K562 (cell line): ENCODE measurements around the gene TCOF1. TPM values are rescaled to one million over a fixed set of nuclear protein-coding genes. Genes with fewer than 3 reads are reported as not detected.

Experiments used
- CBX1 ChIP-seq: sonication (generic); IDR thresholded peaks from 2 replicates; pipeline ENCODE4 v1.6.1; 2016; ENCODE audit warnings: antibody characterized with exemption, low read depth, mild to moderate bottlenecking
- DLX4 ChIP-seq: fragments of 250-450 bp; sonication (Bioruptor Pico); IDR thresholded peaks from 2 replicates; pipeline ENCODE4 v1.6.1; 2021; ENCODE audit warnings: mild to moderate bottlenecking
- E4F1 ChIP-seq: fragments of 250-450 bp; sonication (Bioruptor Pico); IDR thresholded peaks from 2 replicates; pipeline ENCODE4 v1.5.0; 2021; ENCODE audit warnings: mild to moderate bottlenecking, borderline replicate concordance
- ERF ChIP-seq: fragments of 450-650 bp; formaldehyde crosslinking; IDR thresholded peaks from 2 replicates; pipeline ENCODE4 v1.4.0; 2020; ENCODE audit warnings: mild to moderate bottlenecking, mixed read lengths
- HDAC2 ChIP-seq: fragments of 450-650 bp; IDR thresholded peaks from 2 replicates; pipeline ENCODE4 v1.6.1; 2016; ENCODE audit warnings: mild to moderate bottlenecking
- HEY1 ChIP-seq: fragments of 250-450 bp; sonication (Bioruptor Pico); IDR thresholded peaks from 2 replicates; pipeline ENCODE4 v1.5.0; 2020; ENCODE audit warnings: mild to moderate bottlenecking, moderate library complexity, borderline replicate concordance
- KAT2B ChIP-seq: IDR thresholded peaks from one replicate; pipeline ENCODE4 v1.6.1; 2012; ENCODE audit warnings: low read depth, mild to moderate bottlenecking, control low read depth, inconsistent platforms, low read length, moderate library complexity
- KHSRP ChIP-seq: fragments of 450-650 bp; IDR thresholded peaks from 2 replicates; pipeline ENCODE4 v1.6.1; 2017
- MCM3 ChIP-seq: fragments of 450-650 bp; IDR thresholded peaks from 2 replicates; pipeline ENCODE4 v1.6.1; 2016
- NFE2 ChIP-seq: IDR thresholded peaks from 2 replicates; pipeline ENCODE4 v1.6.1; 2014; ENCODE audit warnings: antibody characterized with exemption, low read depth
- POLR2AphosphoS2 ChIP-seq: IDR thresholded peaks from 2 replicates; pipeline ENCODE4 v1.6.1; 2012; ENCODE audit warnings: low read length, improper control_type of control experiment
- POLR2H ChIP-seq: IDR thresholded peaks from 2 replicates; pipeline ENCODE4 v1.6.1; 2016; ENCODE audit warnings: missing genetic modification characterization, low read depth, mild to moderate bottlenecking, control low read depth, missing compliant biosample characterization, moderate library complexity
- RNF2 ChIP-seq: sonication (generic); IDR thresholded peaks from 2 replicates; pipeline ENCODE4 v1.6.1; 2016
- SIN3A ChIP-seq, 2 experiments: fragments of 150-350 bp in 1 of 2; IDR thresholded peaks; 2 replicates each; pipeline ENCODE4 v1.6.1; 2011 to 2016; ENCODE audit warnings: borderline replicate concordance in 2 of 2, low read depth in 2 of 2, low read length in 2 of 2, mild to moderate bottlenecking in 2 of 2, moderate library complexity in 2 of 2; ENCODE audit not compliant: control insufficient read depth in 1 of 2
- STAT5B ChIP-seq: fragments of 250-450 bp; sonication (Bioruptor Pico); IDR thresholded peaks from 2 replicates; pipeline ENCODE4 v1.8.0; 2021; ENCODE audit warnings: mild to moderate bottlenecking, inconsistent platforms
- TGIF2 ChIP-seq: sonication (generic); formaldehyde crosslinking; IDR thresholded peaks from 2 replicates; pipeline ENCODE4 v1.8.1; 2022; ENCODE audit warnings: mild to moderate bottlenecking, missing genetic modification reagents, moderate library complexity
- ZBTB34 ChIP-seq: fragments of 250-450 bp; sonication (Bioruptor Pico); IDR thresholded peaks from 2 replicates; pipeline ENCODE4 v1.8.0; 2021; ENCODE audit warnings: mild to moderate bottlenecking, moderate library complexity
- ZNF175 ChIP-seq: fragments of 200-800 bp; sonication (Bioruptor generic); IDR thresholded peaks from 2 replicates; pipeline ENCODE4 v1.6.1; 2016; ENCODE audit warnings: low read depth, mild to moderate bottlenecking, missing genetic modification characterization, missing compliant biosample characterization
- ZNF217 ChIP-seq: sonication (generic); formaldehyde crosslinking; IDR thresholded peaks from 2 replicates; pipeline ENCODE4 v1.8.0; 2022; ENCODE audit warnings: mild to moderate bottlenecking, missing genetic modification reagents
- ZNF282 ChIP-seq: sonication (generic); formaldehyde crosslinking; IDR thresholded peaks from 2 replicates; pipeline ENCODE4 v1.8.1; 2023; ENCODE audit warnings: missing genetic modification reagents
- ZNF398 ChIP-seq: fragments of 250-450 bp; sonication (Bioruptor Pico); IDR thresholded peaks from 2 replicates; pipeline ENCODE4 v1.8.0; 2021; ENCODE audit warnings: moderate library complexity, mild to moderate bottlenecking, inconsistent platforms
- ZNF431 ChIP-seq: sonication (generic); formaldehyde crosslinking; IDR thresholded peaks from 2 replicates; pipeline ENCODE4 v1.8.0; 2022; ENCODE audit warnings: mild to moderate bottlenecking, missing genetic modification reagents
- ZNF785 ChIP-seq: fragments of 250-450 bp; sonication (Bioruptor Pico); IDR thresholded peaks from 2 replicates; pipeline ENCODE4 v1.4.0; 2020; ENCODE audit warnings: mild to moderate bottlenecking
- polyA plus RNA-seq, 8 experiments: library from polyadenylated mRNA; depleted of rRNA in 4 of 8; stranded (reverse) in 5 of 8; unstranded in 3 of 8; fragments of >200 nt; fragmentation: Nextera tagmentation in 2 of 8; fragmentation: Illumina TruSeq in 1 of 8; extraction: Ambion mirVana in 2 of 8; extraction: Trizol in 1 of 8; gene quantifications; 2 replicates each; pipeline versions ENCODE4 v1.2.1 to v1.2.3, GENCODE V29; 2011 to 2014; ENCODE audit warnings: inconsistent platforms in 1 of 8, missing spikeins in 1 of 8
- total RNA-seq, 7 experiments: library from RNA; depleted of rRNA in 6 of 7; stranded (reverse); fragments of >200 nt in 6 of 7; fragmentation: Illumina TruSeq in 2 of 7; extraction: Trizol in 2 of 7; gene quantifications; 2 replicates each; pipeline versions ENCODE4 v1.2.1 to v1.2.3, GENCODE V29; 2011 to 2021; ENCODE audit warnings: low replicate concordance in 1 of 7

Gene TCOF1
- total and polyA plus RNA-seq, 9 of the 15 experiments (the other 6 are each of a cell fraction or from before 2014, with no cell fraction given) = 9.8 to 134 (median 61.7) TPM

- TF ChIP-seq CBX1 (no peak; the same call in 1 of the 2 replicates), E4F1 (CRISPR knock-in tag) (no peak), POLR2H (tag) (no peak), NFE2 (no peak), MCM3 (no peak), STAT5B (CRISPR knock-in tag) (no peak), DLX4 (CRISPR knock-in tag) (no peak), TGIF2 (CRISPR knock-in tag) (0 out of 2 replicates have a peak, but pooled peaks have one; percentile 27), RNF2 (no peak), ZNF398 (no peak), HDAC2 (0 out of 2 replicates have a peak, but pooled peaks have one; percentile 52), ZNF785 (CRISPR knock-in tag) (no peak), ZNF282 (no peak), ERF (0 out of 2 replicates have a peak, but pooled peaks have one; percentile 19), ZNF175 (CRISPR knock-in tag) (no peak), ZNF431 (CRISPR knock-in tag) (0 out of 2 replicates have a peak, but pooled peaks have one; percentile 32), KHSRP (no peak), ZNF217 (no peak), ZBTB34 (no peak), KAT2B (no peak), SIN3A (IDR thresholded peaks at IDR 0.05; ENCODE audit: borderline replicate concordance in 2 of 2, control insufficient read depth in 1 of 2, low read depth in 2 of 2, low read length in 2 of 2) (peak; percentile 74 to 81; a peak in 2 of 4 replicates), POLR2AphosphoS2 (no peak), HEY1 (no peak)
These were observed at the start of gene TCOF1 (continued) for GRCh38 chr5:150357326-150358260.
